Measurements from ENCODE around the gene MYL7. TPM values are rescaled to one million over a fixed set of nuclear protein-coding genes. Genes with fewer than 3 reads are reported as not detected.
"Not testable (repeated sequence)": the region's sequence is repeated elsewhere in the genome, so short reads cannot be mapped to it uniquely, and the experiment has no call there.

MYL7 gene
- total RNA-seq, 1 donor, result not detected

DNA sequence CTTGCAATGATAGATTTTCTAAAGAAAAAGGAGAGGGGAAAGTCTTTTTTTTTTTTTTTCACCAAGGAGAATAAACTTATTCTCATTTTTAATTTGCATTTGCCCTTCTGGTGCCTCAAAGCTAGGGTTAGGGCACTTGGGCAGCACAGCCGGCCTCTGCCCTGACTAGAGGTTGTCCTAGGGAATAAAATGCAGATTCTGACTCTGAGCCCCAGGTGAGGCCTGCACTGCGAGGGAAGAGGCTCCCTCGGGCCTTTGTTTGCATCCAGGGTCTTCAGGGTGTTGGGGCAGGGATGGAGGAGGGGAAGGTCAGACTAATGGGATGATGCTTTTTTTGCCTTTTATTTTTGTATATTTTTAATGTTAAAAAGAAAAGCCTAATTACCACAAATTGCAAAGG is 7.8 kb downstream of the MYL7 start:
- DNase-seq (ENCODE audit: low read depth in 2 of 3, low spot score in 2 of 3), result no peak

DNA sequence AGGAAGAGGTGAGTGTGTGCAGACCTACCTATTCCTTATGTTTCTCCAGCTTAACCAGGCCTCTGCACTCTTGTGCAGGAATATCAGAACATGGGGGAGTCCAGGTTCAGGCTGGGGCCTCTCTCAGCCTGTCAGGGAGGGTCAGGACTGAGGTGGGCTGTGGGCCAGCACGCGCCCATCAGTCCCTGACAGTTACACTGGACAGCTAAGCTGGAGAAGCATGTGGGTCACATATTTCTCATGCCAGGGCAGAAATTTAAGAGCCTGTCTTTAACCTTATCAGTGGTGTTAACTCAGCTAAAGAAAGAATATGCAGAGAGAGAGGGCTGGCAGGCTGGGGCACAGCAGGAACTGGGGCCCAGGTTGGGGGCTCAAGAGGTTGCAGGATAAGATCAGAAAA is 9.1 kb downstream of the MYL7 start:
- DNase-seq (ENCODE audit: low read depth in 2 of 3, low spot score in 2 of 3), result no peak

DNA sequence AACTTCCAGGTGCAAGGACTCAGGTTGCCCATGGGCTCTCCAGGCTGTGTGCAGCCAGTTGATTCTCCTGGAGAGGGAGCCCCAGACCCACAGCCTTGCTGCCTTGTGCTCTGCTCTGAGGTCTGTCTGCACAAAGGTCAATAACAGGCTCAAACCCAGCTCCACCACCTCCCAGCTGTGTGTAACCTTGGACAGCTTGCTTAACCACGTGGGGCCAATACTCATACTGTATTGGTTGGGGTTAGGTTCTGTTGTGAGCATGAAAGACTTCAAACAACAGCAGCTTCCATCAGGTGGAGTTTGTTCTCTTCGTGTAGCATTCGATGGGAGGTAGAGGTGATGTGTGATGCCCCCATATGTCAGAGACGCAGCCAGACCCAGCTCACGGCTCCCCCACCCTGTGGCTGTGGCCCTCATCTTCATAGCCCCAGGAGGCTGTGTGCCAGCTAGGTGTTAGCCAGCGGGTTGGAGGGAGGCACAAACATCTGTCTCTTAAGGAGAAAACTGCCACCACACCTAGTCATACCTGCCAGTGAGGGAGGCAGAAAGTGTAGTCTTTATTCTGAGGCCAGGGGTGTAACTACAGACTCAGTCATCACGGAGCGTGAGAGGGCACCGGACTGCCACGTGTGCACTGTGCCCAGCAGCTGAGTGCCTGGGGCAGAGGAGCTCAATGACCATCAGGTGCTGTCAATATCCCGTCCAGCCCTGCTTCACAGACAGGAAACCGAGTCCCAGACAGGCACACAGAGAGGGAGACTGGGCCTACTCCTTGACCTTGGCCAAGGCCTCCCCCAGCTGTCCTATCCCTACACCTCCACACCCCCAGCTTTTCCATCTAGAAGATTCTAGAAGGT is 9.7 kb downstream of the MYL7 start:
- DNase-seq (ENCODE audit: low read depth in 2 of 3, low spot score in 2 of 3), result no peak

DNA sequence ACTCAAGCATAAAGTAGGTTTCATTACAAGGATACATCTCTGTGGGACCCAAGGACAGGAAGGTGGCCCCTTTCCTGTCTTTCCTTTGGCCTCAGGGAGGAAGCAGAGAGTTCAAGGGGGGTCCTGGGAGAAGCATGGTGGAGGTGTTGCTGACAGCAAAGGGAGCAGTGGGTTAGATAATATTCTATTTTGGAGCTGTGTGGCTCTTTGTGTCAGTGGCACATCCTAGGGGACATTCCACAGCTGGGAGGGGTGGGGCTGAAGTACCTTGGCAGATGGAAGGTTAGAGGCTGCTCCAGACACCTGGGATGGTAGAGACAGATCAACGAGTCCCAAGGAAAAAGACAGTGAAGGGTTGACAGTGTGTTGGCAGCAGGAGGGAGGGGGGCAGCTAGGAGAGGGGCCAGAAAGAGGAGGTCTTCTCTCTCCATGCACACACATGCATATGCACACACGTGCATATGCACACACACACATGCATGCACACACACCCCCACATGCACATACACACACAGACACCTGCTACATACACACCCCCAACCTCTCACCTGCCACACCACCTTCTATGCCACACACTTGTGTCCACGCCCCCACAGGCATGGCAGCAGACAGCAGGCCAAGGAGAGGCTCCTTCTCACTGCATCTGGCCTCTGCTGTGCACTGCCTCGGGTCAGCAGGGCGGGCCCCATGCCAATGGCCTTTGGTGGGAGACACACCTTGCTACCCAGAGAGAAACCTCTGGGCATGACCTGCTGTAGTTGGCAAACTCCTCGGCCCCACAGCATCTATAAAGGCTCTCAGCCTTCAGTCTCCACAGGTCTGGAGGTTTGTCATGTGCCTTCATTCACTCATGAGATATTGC is 12.2 kb downstream of the MYL7 start:
- DNase-seq (ENCODE audit: low read depth in 2 of 3, low spot score in 2 of 3), result no peak

DNA sequence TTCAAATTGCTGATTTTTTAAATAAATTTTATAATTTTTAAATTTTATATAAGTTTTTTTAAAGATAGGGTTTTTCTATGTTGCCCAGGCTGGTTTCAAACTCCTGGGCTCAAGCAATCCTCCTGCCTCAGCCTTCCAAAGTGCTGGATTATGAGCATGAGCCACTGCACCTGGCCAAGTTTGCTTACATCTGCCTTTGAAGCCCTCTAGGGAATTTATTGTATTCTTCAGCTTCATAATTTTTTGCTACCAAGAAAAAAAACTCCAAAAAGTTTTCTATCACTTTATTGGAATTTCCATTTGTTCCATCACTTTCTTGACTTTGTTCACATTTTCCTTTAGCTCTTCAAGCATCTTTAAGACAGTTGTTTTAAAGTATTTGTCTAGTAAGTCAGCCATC is 14.0 kb downstream of the MYL7 start:
- no peak for DNase-seq (ENCODE audit: low read depth in 2 of 3, low spot score in 2 of 3)

DNA sequence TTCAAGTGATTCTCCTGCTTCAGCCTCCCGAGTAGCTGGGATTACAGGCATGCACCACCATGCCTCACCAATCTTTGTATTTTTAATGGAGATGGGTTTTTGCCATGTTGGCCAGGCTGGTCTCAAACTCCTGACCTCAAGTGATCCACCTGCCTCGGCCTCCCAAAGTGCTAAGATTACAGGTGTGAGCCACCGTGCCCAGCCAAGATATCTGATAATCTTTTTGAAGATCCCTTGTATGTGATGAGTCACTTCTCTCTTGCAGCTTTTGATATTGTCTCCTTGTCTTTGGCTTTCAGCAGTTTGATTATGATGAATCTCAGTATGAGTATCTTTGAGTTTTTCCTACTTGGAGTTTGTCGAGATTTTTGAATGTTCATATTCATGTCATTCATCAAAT is 14.6 kb downstream of the MYL7 start:
- not testable (repeated sequence) for DNase-seq (ENCODE audit: low read depth in 2 of 3, low spot score in 2 of 3)

DNA sequence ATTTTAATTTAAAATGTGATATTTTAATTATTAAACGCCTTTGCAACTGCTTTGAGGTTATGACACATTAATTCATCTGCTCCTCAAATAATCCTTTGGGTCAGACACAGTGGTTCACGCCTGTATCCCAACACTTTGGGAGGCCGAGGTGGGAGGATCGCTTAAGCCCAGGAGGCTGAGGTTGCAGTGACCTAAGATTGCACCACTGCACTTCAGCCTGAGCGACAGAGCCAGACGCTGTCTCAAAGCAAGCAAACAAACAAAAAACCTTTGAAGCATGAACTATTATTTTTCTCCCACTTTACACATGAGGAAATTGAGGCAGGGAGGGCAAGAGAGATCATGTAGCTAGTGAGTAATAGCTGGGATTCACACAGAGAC is 16.3 kb downstream of the MYL7 start:
- DNase-seq (ENCODE audit: low read depth in 2 of 3, low spot score in 2 of 3), result no peak

DNA sequence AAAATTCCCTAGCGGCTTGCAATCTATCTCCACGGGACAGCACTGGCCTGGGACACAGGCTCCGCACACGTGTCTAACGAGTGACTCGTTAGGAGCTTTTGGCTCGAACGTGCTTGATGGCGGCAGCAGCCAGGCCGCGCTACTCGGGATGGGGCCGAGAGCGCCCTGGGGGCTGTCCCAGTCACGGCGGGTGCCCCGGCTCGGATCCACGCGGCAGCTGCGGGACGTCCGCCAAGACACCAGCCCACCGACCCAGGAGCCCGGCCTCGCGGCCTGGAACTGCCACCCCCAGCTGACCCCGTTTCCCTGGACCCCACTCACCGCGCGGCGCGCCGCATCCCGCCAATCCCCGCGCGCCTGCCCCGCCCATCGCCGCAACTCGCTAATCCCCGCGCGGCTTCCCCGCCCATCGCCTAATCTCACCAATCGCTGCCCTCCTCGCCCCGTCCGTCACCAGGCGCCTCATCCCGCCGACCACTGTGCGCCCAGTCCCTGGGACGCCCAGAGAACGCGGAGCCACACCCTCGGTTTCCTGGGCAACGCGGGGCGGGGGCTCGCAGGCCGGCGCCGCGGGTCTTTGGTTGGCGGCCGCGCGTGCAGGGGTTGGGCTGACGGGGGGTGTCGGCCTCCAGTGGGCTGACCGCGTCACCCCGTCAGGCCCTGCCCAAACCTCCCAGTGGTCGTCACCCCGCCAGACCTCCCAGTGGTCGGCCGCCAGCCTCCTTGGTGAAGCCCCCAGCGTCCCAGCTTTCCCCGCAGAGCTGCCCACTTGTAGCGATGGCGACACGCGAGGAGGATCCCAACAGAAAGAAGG is 17.7 kb downstream of the MYL7 start, which contains the start of gene POLD2:
TSS of gene POLD2 (minus strand) at position 359 of the 814 bp plus-strand sequence. CDS start 1,495 bp downstream, outside the sequence.
- DNase-seq (ENCODE audit: low read depth in 2 of 3, low spot score in 2 of 3), result peak; percentile 80 to 98 (median 97)

DNA sequence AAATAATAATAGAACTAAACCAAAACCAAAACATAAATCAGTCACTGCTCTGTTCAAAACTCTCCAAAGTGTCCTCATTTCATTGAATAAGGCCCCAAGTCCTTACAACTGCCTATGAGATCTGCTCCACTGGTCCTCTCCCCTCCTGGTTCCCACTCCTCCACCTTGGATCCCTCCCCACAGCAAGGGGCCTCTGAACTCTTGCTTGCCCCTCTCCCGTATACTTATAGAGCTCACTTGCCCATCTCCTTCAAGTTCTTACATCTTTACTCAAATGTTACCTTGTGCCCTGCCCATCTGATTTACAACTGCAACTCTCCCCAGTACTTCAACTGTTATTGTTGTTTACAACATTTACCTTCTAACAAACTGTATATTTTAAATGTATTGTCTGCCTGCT is 18.6 kb downstream of the MYL7 start:
- DNase-seq (ENCODE audit: low read depth in 2 of 3, low spot score in 2 of 3), result no peak

DNA sequence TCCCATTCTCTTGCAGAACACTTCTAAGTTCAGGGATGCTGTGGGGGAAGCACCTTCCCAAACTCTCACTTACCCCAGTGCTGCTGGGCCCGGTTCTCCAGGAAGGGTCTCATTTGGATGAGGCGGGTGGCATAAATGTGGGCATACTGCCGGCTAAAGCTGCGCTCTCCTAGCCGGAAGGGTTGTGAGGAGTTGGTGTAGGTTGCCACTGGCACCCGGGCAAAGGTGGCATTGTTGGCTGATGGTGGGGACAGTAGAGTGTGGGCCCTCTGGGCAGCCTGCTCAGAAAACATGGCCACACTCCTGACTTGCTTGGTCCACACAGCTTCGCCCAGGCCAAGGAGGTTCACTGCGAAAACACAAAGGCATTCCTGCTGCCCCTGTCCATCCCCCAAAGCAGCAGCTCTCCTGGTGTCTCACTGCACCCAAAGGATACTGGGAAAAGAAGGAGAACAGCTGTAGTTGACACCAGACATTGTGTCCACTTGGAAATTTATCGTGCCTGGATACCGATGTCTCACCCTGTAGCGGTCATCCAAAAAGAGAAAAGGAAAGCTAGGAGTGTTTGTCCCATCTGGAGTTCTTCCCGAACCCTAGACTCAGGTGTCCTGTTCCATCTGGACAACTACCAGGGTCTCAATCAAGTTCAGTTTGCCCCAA is 19.2 kb downstream of the MYL7 start:
- DNase-seq (ENCODE audit: low read depth in 2 of 3, low spot score in 2 of 3), result no peak

DNA sequence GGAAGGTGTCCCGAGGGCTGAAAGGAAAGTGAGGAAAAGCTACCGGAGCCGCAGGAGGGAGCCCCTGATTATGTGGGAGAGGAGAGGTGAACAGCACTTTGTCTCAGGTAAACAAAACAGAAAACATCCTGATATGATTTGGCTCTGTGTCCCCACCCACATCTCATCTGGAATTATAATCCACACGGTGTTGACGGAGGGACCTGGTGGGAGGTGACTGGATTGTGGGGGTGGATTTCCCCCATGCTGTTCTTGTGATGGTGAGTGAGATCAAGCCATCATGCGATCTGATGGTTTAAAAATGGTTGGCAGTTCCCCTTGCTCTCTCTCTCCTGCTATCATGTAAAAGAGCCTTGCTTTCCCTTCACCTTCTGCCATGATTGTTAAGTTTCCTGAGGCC is 20.7 kb downstream of the MYL7 start:
- DNase-seq (ENCODE audit: low read depth in 2 of 3, low spot score in 2 of 3), result no peak

DNA sequence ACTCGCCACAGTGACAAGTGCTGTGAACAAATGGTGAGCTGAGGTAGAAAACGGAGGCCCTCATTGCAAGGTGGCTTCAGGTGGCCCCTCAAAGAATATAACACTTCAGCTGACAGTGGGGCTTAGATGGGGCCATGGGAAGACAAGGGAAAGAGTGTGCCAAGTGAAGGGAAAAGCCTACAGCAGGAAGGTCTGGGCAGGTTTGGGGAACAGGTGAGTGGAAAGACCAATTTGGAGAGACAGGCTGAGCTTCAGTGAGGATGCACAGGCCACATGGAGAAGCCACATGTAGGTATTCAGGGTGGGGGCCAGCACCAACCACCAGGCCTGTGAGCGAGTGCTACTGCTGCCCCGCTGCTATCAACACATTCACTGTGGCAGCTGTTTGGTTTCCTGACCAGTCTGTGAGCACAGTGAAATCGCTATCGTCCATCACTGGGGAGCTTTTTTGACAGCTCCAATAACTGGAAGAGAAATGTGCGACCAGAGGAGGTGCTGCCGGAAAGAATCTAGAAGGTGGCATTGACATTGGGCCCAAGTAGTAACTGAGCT is 21.2 kb downstream of the MYL7 start:
- no peak for DNase-seq (ENCODE audit: low read depth in 2 of 3, low spot score in 2 of 3)

DNA sequence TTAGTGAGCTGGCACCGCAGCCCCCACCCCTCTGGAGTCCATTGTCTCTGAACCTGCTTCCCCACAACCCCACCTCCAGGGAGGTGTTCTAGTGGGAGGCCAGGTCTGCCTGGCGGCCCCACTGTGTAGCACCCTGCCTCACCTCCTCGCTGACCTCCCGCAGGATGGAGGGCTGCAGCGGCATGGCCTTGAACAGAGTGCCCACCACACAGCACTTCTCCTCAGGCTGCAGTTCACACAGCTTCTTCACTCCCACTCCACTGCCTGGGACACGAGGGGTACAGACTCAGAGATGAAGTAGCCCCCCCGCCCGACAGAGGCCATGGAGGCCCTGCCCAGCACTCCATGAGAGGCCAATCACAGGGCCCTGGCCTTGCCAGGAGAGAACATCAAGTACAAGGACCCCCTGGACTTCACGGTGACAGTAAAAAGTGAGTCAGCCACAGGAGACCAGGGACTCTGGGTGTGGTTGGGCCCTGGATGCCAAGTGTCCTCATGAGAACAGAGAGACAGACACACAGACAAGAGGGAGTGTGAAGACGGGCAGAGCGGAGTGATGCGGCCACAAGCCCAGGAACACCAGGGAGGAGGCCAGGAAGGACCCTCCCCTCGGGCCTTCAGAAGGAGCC is 23.2 kb downstream of the MYL7 start:
- no peak for DNase-seq (ENCODE audit: low read depth in 2 of 3, low spot score in 2 of 3)

DNA sequence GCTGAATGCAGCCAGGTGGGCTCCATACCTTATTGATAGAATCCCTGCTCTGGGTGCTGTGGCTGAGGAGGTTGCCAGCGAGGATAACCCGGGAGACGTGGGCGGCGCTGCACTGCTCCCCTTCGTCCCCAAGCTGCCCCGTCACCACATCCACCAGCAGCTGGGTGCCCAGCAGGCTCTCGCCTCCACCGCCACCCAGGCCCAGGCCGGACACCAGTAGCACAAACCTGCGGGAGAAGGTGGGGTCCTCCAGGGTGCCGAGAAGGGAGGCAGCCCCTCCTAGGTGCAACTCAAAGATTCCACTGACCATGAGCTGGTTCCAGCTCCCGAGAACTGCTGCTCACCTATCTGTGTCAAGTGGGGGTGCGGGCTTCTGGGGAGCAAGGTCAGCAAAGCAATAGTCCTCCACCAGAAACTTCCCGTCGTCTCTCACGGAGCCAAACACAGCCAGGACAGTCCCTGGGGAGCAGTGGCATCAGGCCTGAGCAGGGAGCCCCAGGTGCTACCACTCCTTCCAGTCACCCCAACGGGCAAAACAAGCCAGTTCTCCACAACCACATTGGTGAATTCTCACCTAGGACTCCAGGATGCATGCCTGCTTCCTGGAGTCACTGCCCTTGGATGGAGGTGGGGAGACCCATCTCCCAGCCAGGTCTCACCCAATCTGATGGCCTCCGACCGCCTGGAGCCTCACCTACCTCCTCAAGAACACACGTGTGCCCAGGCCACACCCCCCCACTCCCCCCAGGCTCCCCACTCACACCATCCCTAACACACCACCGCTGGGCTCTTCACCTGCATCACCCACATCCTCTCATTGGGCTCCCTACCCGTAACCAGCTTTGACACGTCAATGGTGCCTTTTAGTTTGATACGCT is 24.1 kb downstream of the MYL7 start:
- DNase-seq (ENCODE audit: low read depth in 2 of 3, low spot score in 2 of 3), result no peak

DNA sequence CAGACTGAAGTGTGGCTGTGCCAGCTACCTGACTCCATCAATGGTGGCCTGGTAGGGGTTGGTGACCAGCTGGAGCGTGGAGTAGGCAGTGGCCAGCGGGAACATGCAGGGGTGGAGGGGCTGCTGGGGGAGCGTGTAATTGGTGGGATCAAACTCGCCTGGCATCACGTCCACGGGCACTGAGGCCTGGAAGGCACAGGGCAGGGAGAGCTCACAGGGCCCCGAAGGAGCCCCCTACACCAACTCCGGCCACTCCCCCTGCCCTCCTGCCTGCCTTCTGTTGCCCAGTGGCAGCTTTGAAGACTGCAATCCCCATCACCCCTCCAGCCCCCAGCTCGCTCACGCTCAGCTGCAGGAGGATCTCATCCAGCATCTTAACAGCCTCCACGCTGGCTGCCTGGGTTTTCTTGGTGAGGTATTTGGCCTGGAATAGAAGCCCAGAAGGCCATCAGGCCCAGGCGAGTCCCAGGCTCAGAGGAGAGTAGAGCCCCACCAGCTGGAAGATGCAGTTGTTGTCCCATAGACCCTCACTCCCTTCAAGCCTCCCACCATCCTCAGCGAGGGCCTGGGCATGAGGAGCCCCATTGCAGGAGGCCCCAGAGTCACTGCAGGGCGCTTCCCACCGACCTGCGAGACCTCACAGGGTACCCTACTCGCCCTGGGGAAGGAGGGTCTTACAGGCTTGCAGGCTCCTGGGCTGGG is 24.9 kb downstream of the MYL7 start:
- DNase-seq (ENCODE audit: low read depth in 2 of 3, low spot score in 2 of 3), result no peak

DNA sequence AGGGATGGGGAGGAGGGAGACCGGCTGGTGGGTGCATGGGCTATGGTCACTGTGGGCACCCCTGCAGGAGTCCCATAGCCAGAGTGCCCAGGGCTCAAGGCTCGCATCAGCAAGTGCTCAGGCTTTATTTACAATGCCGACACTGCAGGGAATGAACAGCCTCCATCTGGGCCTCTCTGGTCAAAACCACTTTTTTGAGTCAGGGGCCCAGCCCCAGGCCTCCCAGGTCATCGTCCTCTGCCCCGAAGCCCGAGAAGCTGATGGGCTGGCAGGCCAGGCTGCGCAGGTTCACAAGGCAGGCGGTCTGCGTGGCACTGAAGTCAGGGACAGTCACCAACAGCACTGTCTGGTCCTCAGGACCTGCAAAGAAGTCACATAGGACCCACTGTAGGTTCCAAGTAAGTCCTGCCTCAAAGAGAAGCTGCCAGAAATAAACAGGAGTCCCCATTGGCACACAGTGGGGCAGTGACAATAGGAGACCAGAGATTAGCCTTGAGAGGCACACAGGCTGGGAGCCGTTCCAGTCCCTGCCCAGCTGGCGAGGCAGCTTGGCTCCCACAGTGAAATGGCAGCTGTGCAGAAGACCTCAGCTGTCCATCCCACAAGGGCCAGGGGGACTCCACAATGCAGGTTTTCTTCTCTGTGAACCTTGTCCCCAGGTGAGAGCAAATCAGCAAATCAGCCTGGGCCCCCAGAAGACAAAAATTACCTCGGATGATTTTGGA is 26.4 kb downstream of the MYL7 start:
- no peak for DNase-seq (ENCODE audit: low read depth in 2 of 3, low spot score in 2 of 3)

DNA sequence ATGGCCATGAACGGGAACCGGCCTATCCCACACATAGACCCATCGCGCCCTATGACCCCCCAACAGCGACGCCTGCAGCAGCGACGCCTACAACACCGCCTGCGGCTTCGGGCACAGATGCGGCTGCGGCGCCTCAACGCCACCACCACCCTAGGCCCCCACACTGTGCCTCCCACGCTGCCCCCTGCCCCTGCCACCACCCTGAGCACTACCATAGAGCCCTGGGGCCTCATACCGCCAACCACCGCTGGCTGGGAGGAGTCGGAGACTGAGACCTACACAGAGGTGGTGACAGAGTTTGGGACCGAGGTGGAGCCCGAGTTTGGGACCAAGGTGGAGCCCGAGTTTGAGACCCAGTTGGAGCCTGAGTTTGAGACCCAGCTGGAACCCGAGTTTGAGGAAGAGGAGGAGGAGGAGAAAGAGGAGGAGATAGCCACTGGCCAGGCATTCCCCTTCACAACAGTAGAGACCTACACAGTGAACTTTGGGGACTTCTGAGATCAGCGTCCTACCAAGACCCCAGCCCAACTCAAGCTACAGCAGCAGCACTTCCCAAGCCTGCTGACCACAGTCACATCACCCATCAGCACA is 27.3 kb downstream of the MYL7 start:
- no peak for DNase-seq (ENCODE audit: low read depth in 2 of 3, low spot score in 2 of 3)
